Activated CD8-positive, alpha-beta memory T cell treated with anti-CD3 and anti-CD28 coated beads, Interleukin-2, amount 50 U/mL, for 4 hours (primary cell): Measurements from ENCODE around the gene ETDC.
"Not testable (repeated sequence)": the region's sequence is repeated elsewhere in the genome, so short reads cannot be mapped to it uniquely, and the experiment has no call there.

Source experiments
- DNase-seq: peaks from one replicate; pipeline ENCODE4 v3.0.0-alpha.2; 2020

ETDC gene

GRCh38 chrX:135309430-135309923 lies at the start of gene ETDC:
Gene ETDC (plus strand): TSS chrX:135309480. CDS start chrX:135309480, 0 bp downstream.
- DNase-seq = no peak

- not testable (repeated sequence) for DNase-seq
Observed at GRCh38 chrX:135260976-135261375, 48.3 kb upstream of the ETDC start.

- not testable (repeated sequence) for DNase-seq
Observed at GRCh38 chrX:135263376-135263775, 45.9 kb upstream of the ETDC start.

- no peak for DNase-seq
Observed at GRCh38 chrX:135264206-135264605, 45.1 kb upstream of the ETDC start.

- no peak for DNase-seq
Observed at GRCh38 chrX:135273162-135273561, 36.1 kb upstream of the ETDC start.

GRCh38 chrX:135275973-135276372 lies 33.3 kb upstream of the ETDC start:
- DNase-seq = no peak

GRCh38 chrX:135287266-135287823 lies 21.9 kb upstream of the ETDC start:
- no peak for DNase-seq

GRCh38 chrX:135295238-135295943 lies 13.9 kb upstream of the ETDC start:
- peak; percentile 55 for DNase-seq

- DNase-seq = no peak
Observed at GRCh38 chrX:135295944-135296305, 13.4 kb upstream of the ETDC start.

- DNase-seq = no peak
Observed at GRCh38 chrX:135302269-135302873, 6.9 kb upstream of the ETDC start.

- DNase-seq = no peak
Observed at GRCh38 chrX:135304741-135305140, 4.5 kb upstream of the ETDC start.

- DNase-seq = no peak
Observed at GRCh38 chrX:135307171-135307570, 2.1 kb upstream of the ETDC start.

GRCh38 chrX:135308345-135308855 lies 880 bp upstream of the ETDC start:
- DNase-seq = no peak

GRCh38 chrX:135315864-135316263 lies 6.6 kb downstream of the ETDC start:
- DNase-seq = no peak

GRCh38 chrX:135324463-135324862 lies 15.2 kb downstream of the ETDC start:
- DNase-seq = no peak

- DNase-seq = not testable (repeated sequence)
Observed at GRCh38 chrX:135325036-135325818, 15.9 kb downstream of the ETDC start.

- no peak for DNase-seq
Observed at GRCh38 chrX:135327299-135327698, 18.0 kb downstream of the ETDC start.

- no peak for DNase-seq
Observed at GRCh38 chrX:135328421-135329005, 19.2 kb downstream of the ETDC start.

GRCh38 chrX:135330706-135331105 lies 21.4 kb downstream of the ETDC start:
- no peak for DNase-seq

- no peak for DNase-seq
Observed at GRCh38 chrX:135331525-135331924, 22.2 kb downstream of the ETDC start.

- no peak for DNase-seq
Observed at GRCh38 chrX:135340831-135341230, 31.6 kb downstream of the ETDC start.

GRCh38 chrX:135345107-135345589 lies 35.9 kb downstream of the ETDC start:
- no peak for DNase-seq

- DNase-seq = no peak
Observed at GRCh38 chrX:135346975-135347374, 37.7 kb downstream of the ETDC start.
